MCF 10A (cell line): ENCODE data around the gene TBCD. TPM values are rescaled to one million over a fixed set of nuclear protein-coding genes. Genes with fewer than 3 reads are reported as not detected.

Source experiments
- BruUV-seq: library from RNA; stranded (reverse); fragments of 400-500 nt; replicated peaks from 2 replicates; lab custom pipeline; 2021; lab: Mats Ljungman, UMichigan
- CTCF ChIA-PET: fragments of 300-600 bp; sonication (Branson Sonifier 250); formaldehyde crosslinking; extraction: SDS; loops from one replicate; lab custom pipeline; 2021; ENCODE audit warnings: antibody characterized with exemption, inconsistent platforms; lab: Yijun Ruan, JAX
- POLR2A ChIA-PET: fragments of 300-600, 350-650 bp; sonication (Branson Sonifier 250); formaldehyde crosslinking; extraction: SDS; loops from one replicate; lab custom pipeline; 2020; ENCODE audit warnings: antibody characterized with exemption, inconsistent platforms; lab: Yijun Ruan, JAX
- DNase-seq: peaks from one replicate; pipeline ENCODE4 v3.0.0-alpha.2; 2018; ENCODE audit not compliant: unreplicated experiment
- H3K27ac Mint-ChIP-seq: one replicate; pipeline ENCODE4 v1.8.0; 2022; ENCODE audit warnings: mild to moderate bottlenecking, low read depth, mixed read lengths; ENCODE audit not compliant: unreplicated experiment
- H3K27me3 Mint-ChIP-seq: one replicate; pipeline ENCODE4 v1.8.0; 2022; ENCODE audit warnings: mixed read lengths; ENCODE audit not compliant: insufficient read depth, unreplicated experiment
- H3K36me3 Mint-ChIP-seq: one replicate; pipeline ENCODE4 v1.8.0; 2022; ENCODE audit warnings: mild to moderate bottlenecking, moderate library complexity, mixed read lengths; ENCODE audit not compliant: insufficient read depth, unreplicated experiment
- H3K4me1 Mint-ChIP-seq: one replicate; pipeline ENCODE4 v1.8.0; 2022; ENCODE audit warnings: mixed read lengths; ENCODE audit not compliant: insufficient read depth, unreplicated experiment
- H3K4me3 Mint-ChIP-seq: one replicate; pipeline ENCODE4 v1.8.0; 2022; ENCODE audit warnings: mild to moderate bottlenecking, moderate library complexity, mixed read lengths; ENCODE audit not compliant: unreplicated experiment
- H3K9me3 Mint-ChIP-seq: one replicate; pipeline ENCODE4 v1.8.0; 2022; ENCODE audit warnings: mixed read lengths; ENCODE audit not compliant: unreplicated experiment
- intact Hi-C: fragments of 100-400 bp; cut with micrococcal nuclease; formaldehyde crosslinking; loops from 2 replicates; pipeline ENCODE4 v1.14.1; 2022
- total RNA-seq: library from RNA; stranded (reverse); gene quantifications from 2 replicates; pipeline ENCODE4 v1.2.3, GENCODE V29; 2022
- TF ChIP-seq, protein P1 (sequence below): fragments of 200-600 bp; IDR thresholded peaks from one replicate; pipeline ENCODE4 v1.8.0; 2022; ENCODE audit warnings: antibody characterized with exemption, mild to moderate bottlenecking; ENCODE audit not compliant: unreplicated experiment

Gene TBCD
- total RNA-seq, 1 experiment from 2014 or later: 76.2 TPM

DNA sequence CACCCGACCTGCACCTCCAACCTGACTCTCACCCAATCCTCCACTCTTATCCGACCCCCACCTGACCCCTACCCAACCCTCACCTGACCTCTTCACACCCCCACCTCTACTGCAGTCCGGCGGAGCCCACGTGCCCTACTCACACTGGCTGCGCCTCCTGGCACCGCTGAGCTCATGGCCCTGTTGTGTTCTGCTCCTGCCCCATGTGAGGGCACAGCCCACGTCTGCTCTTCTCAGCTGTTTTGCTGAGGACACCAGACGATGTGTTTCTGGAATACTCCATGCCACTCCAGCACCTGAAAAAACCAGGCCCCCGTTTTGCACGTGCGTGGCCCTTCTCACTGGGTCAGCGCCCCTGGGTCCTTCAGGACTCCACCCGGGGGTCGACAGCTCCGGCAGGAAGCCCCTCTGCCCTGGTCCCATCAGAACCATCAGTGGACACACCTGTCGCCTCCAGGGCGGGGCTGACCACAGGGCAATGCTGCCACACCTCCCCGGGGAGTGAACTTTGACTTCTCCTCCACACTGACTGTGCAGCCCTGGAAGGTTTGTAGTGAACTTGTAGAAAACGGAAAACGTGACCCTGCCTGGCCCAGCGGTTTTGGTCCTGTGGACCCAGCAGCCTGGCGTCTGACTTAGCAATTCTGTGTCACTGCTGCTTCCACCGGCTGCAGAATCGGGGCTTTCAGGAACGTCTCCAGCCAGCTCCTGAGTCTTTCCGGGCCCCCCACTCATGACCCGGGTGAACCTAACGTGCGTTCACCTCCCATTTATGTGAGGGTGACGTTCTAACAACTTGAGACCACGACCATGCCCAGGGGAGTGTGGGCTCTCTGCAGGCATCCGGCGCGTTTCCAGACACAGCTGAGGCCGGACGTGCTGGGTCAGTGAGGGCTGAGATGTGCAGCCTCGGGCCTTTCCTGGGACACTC, 47.7 kb upstream of the TBCD start:
- no peaks in the 10 kb centered on the region for H3K4me1 Mint-ChIP-seq
- H3K4me3 Mint-ChIP-seq: no peak overlapping the region
- no peaks in the 10 kb centered on the region for H3K36me3 Mint-ChIP-seq
- intact Hi-C loops: no loop called here
- no peak for DNase-seq
- H3K27me3 Mint-ChIP-seq: no peaks in the 10 kb centered on the region
- H3K27ac Mint-ChIP-seq: no peak overlapping the region
- no TSS peak for BruUV-seq
- CTCF ChIA-PET: no interaction called here
- POLR2A ChIA-PET: interaction anchor here (0.7 kb wide), 1 partner anchor 738 kb away, joined by 5 read pairs; no protein-coding TSS in a partner anchor
- H3K9me3 Mint-ChIP-seq: no peaks in the 10 kb centered on the region
- TF ChIP-seq, protein P1, sequence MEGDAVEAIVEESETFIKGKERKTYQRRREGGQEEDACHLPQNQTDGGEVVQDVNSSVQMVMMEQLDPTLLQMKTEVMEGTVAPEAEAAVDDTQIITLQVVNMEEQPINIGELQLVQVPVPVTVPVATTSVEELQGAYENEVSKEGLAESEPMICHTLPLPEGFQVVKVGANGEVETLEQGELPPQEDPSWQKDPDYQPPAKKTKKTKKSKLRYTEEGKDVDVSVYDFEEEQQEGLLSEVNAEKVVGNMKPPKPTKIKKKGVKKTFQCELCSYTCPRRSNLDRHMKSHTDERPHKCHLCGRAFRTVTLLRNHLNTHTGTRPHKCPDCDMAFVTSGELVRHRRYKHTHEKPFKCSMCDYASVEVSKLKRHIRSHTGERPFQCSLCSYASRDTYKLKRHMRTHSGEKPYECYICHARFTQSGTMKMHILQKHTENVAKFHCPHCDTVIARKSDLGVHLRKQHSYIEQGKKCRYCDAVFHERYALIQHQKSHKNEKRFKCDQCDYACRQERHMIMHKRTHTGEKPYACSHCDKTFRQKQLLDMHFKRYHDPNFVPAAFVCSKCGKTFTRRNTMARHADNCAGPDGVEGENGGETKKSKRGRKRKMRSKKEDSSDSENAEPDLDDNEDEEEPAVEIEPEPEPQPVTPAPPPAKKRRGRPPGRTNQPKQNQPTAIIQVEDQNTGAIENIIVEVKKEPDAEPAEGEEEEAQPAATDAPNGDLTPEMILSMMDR: no peak

DNA sequence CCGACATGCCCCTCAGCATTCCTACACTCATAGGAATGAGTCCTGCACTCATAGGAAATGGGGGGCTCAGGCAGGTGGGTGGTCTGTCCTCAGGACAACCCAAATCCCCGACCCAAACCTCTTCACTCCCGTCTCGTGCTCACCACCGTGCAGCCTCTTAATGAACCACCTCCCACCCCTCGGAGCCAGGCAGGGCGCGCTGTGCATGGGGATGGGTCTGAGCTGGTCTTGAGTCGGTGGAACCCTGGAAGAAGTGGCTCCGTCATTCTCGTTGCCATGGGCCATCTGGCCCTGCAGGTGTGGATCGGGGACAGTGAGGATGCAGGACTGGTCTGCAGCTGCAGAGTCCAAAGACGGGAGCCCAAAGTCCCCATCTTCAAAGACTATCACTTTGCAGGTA, 47.0 kb upstream of the TBCD start:
- Mint-ChIP-seq H3K27ac (no peak overlapping the region), H3K4me1 (no peaks in the 10 kb centered on the region), H3K9me3 (no peaks in the 10 kb centered on the region), H3K27me3 (no peaks in the 10 kb centered on the region), H3K4me3 (no peak overlapping the region), H3K36me3 (no peaks in the 10 kb centered on the region)
- POLR2A ChIA-PET: interaction anchor here (0.7 kb wide), 1 partner anchor 739 kb away, joined by 5 read pairs; no protein-coding TSS in a partner anchor
- CTCF ChIA-PET: no interaction called here
- TF ChIP-seq, protein P1: no peak
- intact Hi-C loops: no loop called here
- no TSS peak for BruUV-seq
- no peak for DNase-seq

DNA sequence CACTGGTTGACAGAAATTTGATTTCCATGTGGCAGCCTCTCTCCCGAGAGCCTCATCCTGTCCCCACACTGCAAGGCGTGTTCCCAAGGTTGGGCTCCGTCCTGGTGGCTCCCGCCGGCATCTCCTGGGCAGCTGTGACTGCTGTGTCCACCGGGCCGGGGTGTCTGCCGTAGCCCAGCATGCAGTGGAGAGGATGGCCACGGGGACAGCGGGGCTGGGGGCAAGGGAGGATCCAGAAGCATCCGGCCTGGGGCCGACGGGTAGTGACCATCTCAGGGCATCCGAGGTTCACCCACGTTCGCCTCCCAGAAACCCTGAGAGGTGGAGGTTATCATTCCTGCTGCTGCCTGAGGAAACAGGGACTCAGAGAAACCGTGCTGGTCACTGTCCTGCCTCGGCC, 46.1 kb upstream of the TBCD start:
- Mint-ChIP-seq H3K27me3 (no peaks in the 10 kb centered on the region), H3K27ac (no peak overlapping the region), H3K4me3 (no peak overlapping the region), H3K4me1 (no peaks in the 10 kb centered on the region), H3K9me3 (no peaks in the 10 kb centered on the region), H3K36me3 (no peaks in the 10 kb centered on the region)
- ChIA-PET POLR2A (no interaction called here), CTCF (no interaction called here)
- intact Hi-C loops: no loop called here
- no TSS peak for BruUV-seq
- no peak for DNase-seq
- TF ChIP-seq, protein P1: no peak

DNA sequence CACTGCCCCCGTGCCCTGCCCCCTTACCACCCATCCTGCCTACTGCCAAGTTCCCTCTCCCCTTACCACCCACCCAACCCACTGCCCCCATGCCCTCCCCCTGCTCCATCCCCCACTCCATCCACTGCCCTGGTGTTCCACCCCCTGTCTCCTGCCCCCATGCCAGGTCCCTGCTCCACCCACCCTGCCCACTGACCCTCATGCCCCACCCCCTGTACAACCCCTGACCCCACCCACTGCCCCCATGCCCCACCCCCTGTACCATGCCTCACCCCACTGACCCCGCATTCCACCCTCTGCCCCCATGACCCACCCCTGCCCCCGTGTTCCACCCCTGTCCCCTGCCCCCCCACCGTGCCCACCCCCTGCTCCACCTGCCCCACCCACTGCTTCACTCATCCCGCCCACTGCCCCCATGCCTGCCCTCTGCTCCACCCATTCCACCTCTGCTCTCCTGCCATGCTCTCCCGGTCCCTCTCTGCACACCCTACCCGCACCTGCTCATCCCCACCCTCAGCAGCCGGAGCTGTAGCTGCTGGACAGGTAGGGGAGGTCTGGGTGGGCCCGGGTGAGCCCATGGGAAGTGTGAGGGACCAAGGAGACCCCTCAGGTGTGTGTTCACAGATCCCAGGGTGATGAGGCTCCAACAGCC, 42.7 kb upstream of the TBCD start:
- TF ChIP-seq, protein P1: no peak
- Mint-ChIP-seq H3K36me3 (no peaks in the 10 kb centered on the region), H3K27ac (no peak overlapping the region), H3K9me3 (no peaks in the 10 kb centered on the region), H3K4me1 (no peaks in the 10 kb centered on the region), H3K27me3 (no peaks in the 10 kb centered on the region), H3K4me3 (no peak overlapping the region)
- intact Hi-C loops: no loop called here
- DNase-seq: no peak
- BruUV-seq: no TSS peak
- ChIA-PET CTCF (interaction anchor here (0.6 kb wide), 1 partner anchor 723 kb away, joined by 3 read pairs; no protein-coding TSS in a partner anchor), POLR2A (no interaction called here)
